HCT116 (cell line): ENCODE results near the gene RAMP3. TPM values are rescaled to one million over a fixed set of nuclear protein-coding genes. Genes with fewer than 3 reads are reported as not detected.

ENCODE experiments used
- ATAC-seq: fragments of 200-7000 bp; cut with Tn5 transposase; 2 replicates; pipeline ENCODE4 v1.9.1; 2020; ENCODE audit warnings: mild to moderate bottlenecking, moderate library complexity
- BruUV-seq: library from RNA; stranded (reverse); fragments of 400-500 nt; replicated peaks from 2 replicates; lab custom pipeline; 2021; lab: Mats Ljungman, UMichigan
- CTCF ChIA-PET: fragments of 300-600 bp; sonication (Branson Sonifier 250); formaldehyde crosslinking; loops from one replicate; lab custom pipeline; 2021; ENCODE audit warnings: antibody characterized with exemption; lab: Charles Lee
- POLR2A ChIA-PET: fragments of 300-600, 350-600 bp; sonication (Branson Sonifier 250); formaldehyde crosslinking; loops from one replicate; lab custom pipeline; 2021; ENCODE audit warnings: antibody characterized with exemption; lab: Charles Lee
- RAD21 ChIA-PET, 2 experiments: fragments of 300-600 bp; sonication (Branson Sonifier 250); formaldehyde crosslinking; loops; one replicate each; lab custom pipeline; 2023; ENCODE audit warnings: low total read pairs in 2 of 2; ENCODE audit not compliant: uncharacterized antibody in 2 of 2, unreplicated experiment in 2 of 2, low non-redundant PET in 1 of 2; lab: Charles Lee
- DNase-seq: peaks from one replicate; pipeline ENCODE4 v3.0.0-alpha.2; 2010; ENCODE audit warnings: low read depth, low spot score
- H2AFZ ChIP-seq: fragments of 200-600 bp; shearing (Covaris generic), sonication (generic); 2 replicates; pipeline ENCODE4 v1.6.1; 2017; ENCODE audit warnings: low read depth, mixed run types, mixed read lengths, antibody characterized with exemption, low read length; ENCODE audit not compliant: poor library complexity, severe bottlenecking
- H3K27ac ChIP-seq: 2 replicates; pipeline ENCODE4 v1.5.1; 2012; ENCODE audit warnings: low read depth, low read length
- H3K27me3 ChIP-seq: fragments of 200-600 bp; sonication (generic); 2 replicates; pipeline ENCODE4 v1.6.1; 2016; ENCODE audit warnings: mixed run types, low read length, mixed read lengths; ENCODE audit not compliant: insufficient read depth
- H3K36me3 ChIP-seq, 2 experiments: fragments of 200-500 bp in 1 of 2; fragments of 200-600 bp in 1 of 2; sonication (Bioruptor generic) in 1 of 2; sonication (generic) in 1 of 2; 2 replicates each; pipeline versions ENCODE4 v1.5.1 to v1.6.1; 2014 to 2016; ENCODE audit warnings: low read length in 2 of 2, inconsistent platforms in 1 of 2, mixed read lengths in 1 of 2, mixed run types in 1 of 2; ENCODE audit not compliant: insufficient read depth in 2 of 2, control insufficient read depth in 1 of 2
- H3K4me1 ChIP-seq, 2 experiments: fragments of 200-600 bp in 1 of 2; sonication (generic) in 1 of 2; 2 replicates each; pipeline versions ENCODE4 v1.5.1 to v1.6.1; 2012 to 2017; ENCODE audit warnings: low read length in 2 of 2, inconsistent platforms in 1 of 2, mild to moderate bottlenecking in 1 of 2, mixed read lengths in 1 of 2, mixed run types in 1 of 2, moderate library complexity in 1 of 2; ENCODE audit not compliant: insufficient read depth in 2 of 2, control insufficient read depth in 1 of 2
- H3K4me2 ChIP-seq: fragments of 200-600 bp; sonication (generic); 2 replicates; pipeline ENCODE4 v1.6.1; 2017; ENCODE audit warnings: mixed run types, low read length, mixed read lengths
- H3K4me3 ChIP-seq, 2 experiments: fragments of 200-600 bp in 1 of 2; sonication (generic) in 1 of 2; replicated peaks in 1 of 2; 2 replicates each; pipeline ENCODE4 v1.5.1; 2011 to 2016; ENCODE audit warnings: low read length in 2 of 2, control low read depth in 1 of 2, low read depth in 1 of 2, mild to moderate bottlenecking in 1 of 2, mixed read lengths in 1 of 2, mixed run types in 1 of 2
- H3K79me2 ChIP-seq: fragments of 200-600 bp; sonication (generic); 2 replicates; pipeline ENCODE4 v1.6.1; 2017; ENCODE audit warnings: mild to moderate bottlenecking, mixed run types, low read length, moderate library complexity, mixed read lengths; ENCODE audit not compliant: insufficient read depth
- H3K9ac ChIP-seq: fragments of 200-600 bp; sonication (generic); 2 replicates; pipeline ENCODE4 v1.6.1; 2016; ENCODE audit warnings: low read length, mixed read lengths
- H3K9me2 ChIP-seq: fragments of 200-600 bp; sonication (generic), shearing (Covaris generic); 2 replicates; pipeline ENCODE4 v1.6.1; 2017; ENCODE audit warnings: mixed run types, mild to moderate bottlenecking, moderate library complexity; ENCODE audit not compliant: insufficient read depth
- H3K9me3 ChIP-seq, 2 experiments: fragments of 200-500 bp in 1 of 2; fragments of 200-600 bp in 1 of 2; sonication (Bioruptor generic) in 1 of 2; sonication (generic) in 1 of 2; 2 replicates each; pipeline ENCODE4 v1.6.1; 2014 to 2017; ENCODE audit warnings: low read length in 2 of 2, mixed read lengths in 2 of 2, inconsistent platforms in 1 of 2, low read depth in 1 of 2, mild to moderate bottlenecking in 1 of 2, mixed run types in 1 of 2, moderate library complexity in 1 of 2; ENCODE audit not compliant: control insufficient read depth in 1 of 2, insufficient read depth in 1 of 2
- H4K20me1 ChIP-seq: fragments of 200-600 bp; sonication (generic), shearing (Covaris generic); 2 replicates; pipeline ENCODE4 v1.6.1; 2017; ENCODE audit warnings: mixed run types, mild to moderate bottlenecking, moderate library complexity; ENCODE audit not compliant: insufficient read depth
- CEBPB ChIP-seq: IDR thresholded peaks from 2 replicates; pipeline ENCODE4 v1.6.1; 2012; ENCODE audit warnings: low read depth
- CTCF ChIP-seq, 3 experiments: fragments of 200-600 bp in 1 of 3; sonication (generic) in 1 of 3; IDR thresholded peaks in 2 of 3; conservative IDR thresholded peaks in 1 of 3; 2 replicates each; pipeline ENCODE4 v1.5.1; 2012 to 2017; ENCODE audit warnings: low read depth in 2 of 3, low read length in 2 of 3, antibody characterized with exemption in 1 of 3, borderline replicate concordance in 1 of 3, control low read depth in 1 of 3, mild to moderate bottlenecking in 1 of 3, mixed read lengths in 1 of 3, mixed run types in 1 of 3, moderate library complexity in 1 of 3; ENCODE audit not compliant: insufficient read depth in 1 of 3
- EZH2 ChIP-seq: fragments of 200-600 bp; sonication (generic); IDR thresholded peaks from 2 replicates; pipeline ENCODE4 v1.6.1; 2017; ENCODE audit warnings: antibody characterized with exemption, mixed run types
- EZH2phosphoT487 ChIP-seq: fragments of 200-600 bp; IDR thresholded peaks from 2 replicates; pipeline ENCODE4 v1.6.1; 2018; ENCODE audit warnings: antibody characterized with exemption, borderline replicate concordance
- FOSL1 ChIP-seq: IDR thresholded peaks from 2 replicates; pipeline ENCODE4 v1.6.1; 2012; ENCODE audit warnings: low read depth
- JUND ChIP-seq: IDR thresholded peaks from 2 replicates; pipeline ENCODE4 v1.6.1; 2012
- POLR2AphosphoS5 ChIP-seq: IDR thresholded peaks from 2 replicates; pipeline ENCODE4 v1.6.1; 2011; ENCODE audit warnings: mild to moderate bottlenecking, low read depth, low read length, moderate library complexity
- RAD21 ChIP-seq: IDR thresholded peaks from 2 replicates; pipeline ENCODE4 v1.6.1; 2012; ENCODE audit warnings: low read depth, mild to moderate bottlenecking
- SP1 ChIP-seq: IDR thresholded peaks from 2 replicates; pipeline ENCODE4 v1.6.1; 2012; ENCODE audit warnings: low read depth
- TCF7L2 ChIP-seq: IDR thresholded peaks from 2 replicates; pipeline ENCODE4 v1.7.0; 2011; ENCODE audit warnings: borderline replicate concordance, inconsistent platforms; ENCODE audit not compliant: insufficient read depth, insufficient read length; ENCODE audit errors: extremely low read depth
- ZFX ChIP-seq: fragments of 450-650 bp; IDR thresholded peaks from 2 replicates; pipeline ENCODE4 v1.6.1; 2017
- ZNF274 ChIP-seq: fragments of 200-500 bp; sonication (Bioruptor generic); IDR thresholded peaks from 2 replicates; pipeline ENCODE4 v1.6.1; 2014; ENCODE audit warnings: mild to moderate bottlenecking, low read depth, low read length, inconsistent platforms
- intact Hi-C: fragments of 100-400 bp; cut with micrococcal nuclease; formaldehyde crosslinking; loops from 2 replicates; pipeline ENCODE4 v1.10.0; 2022
- total RNA-seq: library from RNA; stranded (reverse); gene quantifications from one replicate; pipeline ENCODE4 v1.2.1, GENCODE V29; 2021; ENCODE audit not compliant: unreplicated experiment

RAMP3 gene
- total RNA-seq, 1 experiment from 2014 or later, result not detected

- TF ChIP-seq CTCF (IDR thresholded peaks at IDR 0.05 in 2 of 3, conservative IDR thresholded peaks at IDR 0.05 in 1 of 3; ENCODE audit: borderline replicate concordance in 1 of 3, insufficient read depth in 1 of 3, low read depth in 2 of 3, low read length in 2 of 3) (no peak), SP1 (no peak), ZFX (no peak), CEBPB (no peak), FOSL1 (no peak), TCF7L2 (no peak), EZH2phosphoT487 (no peak), EZH2 (no peak), RAD21 (no peak), POLR2AphosphoS5 (no peak)
Measured at GRCh38 chr7:45197461-45197860, 39.9 kb downstream of the RAMP3 start (continued).

DNA sequence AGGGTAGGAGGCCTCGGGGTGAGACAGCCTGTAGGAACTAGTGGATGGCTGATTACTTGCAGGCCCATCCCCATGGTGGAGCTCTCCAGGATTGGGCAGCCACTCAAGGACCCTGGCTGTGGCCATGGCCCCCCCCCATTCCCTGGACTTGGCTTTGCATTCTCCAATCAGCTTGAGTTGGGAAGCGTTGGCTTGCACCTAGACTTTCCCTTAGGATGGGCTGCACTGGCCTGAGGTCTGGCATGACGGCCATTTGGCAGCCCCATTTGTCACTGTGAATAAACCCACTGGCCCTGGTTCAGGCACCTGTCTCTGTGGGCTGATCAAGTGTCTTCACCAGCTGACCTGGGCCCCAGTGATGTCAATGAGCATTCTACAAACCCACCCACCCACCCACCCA, 41.4 kb downstream of the RAMP3 start:
- H3K4me3 ChIP-seq, result no peak overlapping the region
- no peak for TF ChIP-seq CTCF (IDR thresholded peaks at IDR 0.05 in 2 of 3, conservative IDR thresholded peaks at IDR 0.05 in 1 of 3; ENCODE audit: borderline replicate concordance in 1 of 3, insufficient read depth in 1 of 3, low read depth in 2 of 3, low read length in 2 of 3)
- no peak for TF ChIP-seq ZNF274
- no peak for TF ChIP-seq JUND
- TF ChIP-seq, all 23 proteins: peak for 0
- no peak overlapping the region for H2AFZ ChIP-seq
- DNase-seq (no peak), ATAC-seq (no peak)
- H3K4me1 ChIP-seq, result no peaks in the 10 kb centered on the region
- H3K9ac ChIP-seq, result no peak overlapping the region
- no peaks in the 10 kb centered on the region for H3K9me2 ChIP-seq
- ChIA-PET CTCF (no interaction called here), POLR2A (no interaction called here), RAD21 (no interaction called here)
- no peak overlapping the region for H3K27ac ChIP-seq
- no peaks in the 10 kb centered on the region for H3K36me3 ChIP-seq
- no peaks in the 10 kb centered on the region for H3K79me2 ChIP-seq
- H3K27me3 ChIP-seq, result peaks cover 10% of the 10 kb centered on the region
- H3K4me2 ChIP-seq, result no peak overlapping the region
- BruUV-seq, result no TSS peak
- H4K20me1 ChIP-seq, result no peaks in the 10 kb centered on the region
- no peaks in the 10 kb centered on the region for H3K9me3 ChIP-seq
- intact Hi-C loops, result no loop called here
